Pericardium fibroblast (primary cell): ENCODE measurements around the gene IDH3B. TPM values are rescaled to one million over a fixed set of nuclear protein-coding genes. Genes with fewer than 3 reads are reported as not detected.

Experiments used
- total RNA-seq: library from RNA; depleted of rRNA; stranded (reverse); fragments of >200 nt; gene quantifications from 2 replicates; pipeline ENCODE4 v1.2.3, GENCODE V29; 2015

IDH3B gene
- 70.8 and 86.9 TPM in 2 replicates for total RNA-seq

DNA sequence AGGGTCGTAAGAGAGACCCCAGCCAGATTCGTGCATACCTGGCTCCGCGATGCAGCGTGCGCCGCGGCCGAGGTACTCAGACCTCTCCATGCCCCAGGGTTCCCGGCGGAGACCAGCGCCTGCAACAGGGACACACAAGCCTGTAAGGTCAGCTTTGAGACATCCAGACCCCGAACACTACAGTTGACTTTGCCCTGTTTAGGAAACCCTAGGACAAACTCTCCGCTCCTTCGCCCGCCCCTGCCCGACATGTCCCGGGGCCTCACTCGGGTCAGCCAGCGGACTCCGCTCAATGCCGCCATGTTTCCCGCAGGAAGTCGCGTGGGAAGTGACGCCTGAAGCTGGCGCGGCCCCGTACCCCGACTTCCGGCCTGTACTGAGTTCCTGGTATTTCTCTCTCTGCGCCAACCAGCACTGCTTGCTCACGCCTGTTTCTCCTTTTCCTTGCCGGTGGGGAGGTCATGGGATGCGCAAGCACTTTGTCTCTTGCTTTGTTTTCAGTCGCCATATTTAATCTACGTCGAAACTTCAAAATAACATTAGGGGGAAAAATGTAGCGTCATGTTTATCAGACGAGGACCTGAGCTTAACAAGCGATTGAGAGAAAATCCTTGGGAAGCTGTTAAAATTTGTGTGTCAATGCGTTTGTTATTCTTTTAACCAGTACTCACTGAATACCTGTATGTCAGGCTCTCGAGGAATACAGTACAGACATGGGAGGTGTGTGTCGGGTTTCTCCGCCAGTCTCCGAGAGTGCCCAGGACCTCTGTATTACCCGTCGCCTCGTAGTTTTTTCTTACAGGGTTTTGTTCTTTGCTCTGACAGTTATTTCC lies at the start of gene IDH3B:
Gene IDH3B (minus strand): TSS at position 330 of the 833 bp plus-strand sequence. CDS start 28 bp downstream, at position 302.

GRCh38 chr20:2692036-2692885 lies 28.2 kb upstream of the IDH3B start, which contains the start of gene EBF4:
TSS of gene EBF4 (plus strand) at chr20:2692780. CDS start at chr20:2693646, 866 bp downstream.

DNA sequence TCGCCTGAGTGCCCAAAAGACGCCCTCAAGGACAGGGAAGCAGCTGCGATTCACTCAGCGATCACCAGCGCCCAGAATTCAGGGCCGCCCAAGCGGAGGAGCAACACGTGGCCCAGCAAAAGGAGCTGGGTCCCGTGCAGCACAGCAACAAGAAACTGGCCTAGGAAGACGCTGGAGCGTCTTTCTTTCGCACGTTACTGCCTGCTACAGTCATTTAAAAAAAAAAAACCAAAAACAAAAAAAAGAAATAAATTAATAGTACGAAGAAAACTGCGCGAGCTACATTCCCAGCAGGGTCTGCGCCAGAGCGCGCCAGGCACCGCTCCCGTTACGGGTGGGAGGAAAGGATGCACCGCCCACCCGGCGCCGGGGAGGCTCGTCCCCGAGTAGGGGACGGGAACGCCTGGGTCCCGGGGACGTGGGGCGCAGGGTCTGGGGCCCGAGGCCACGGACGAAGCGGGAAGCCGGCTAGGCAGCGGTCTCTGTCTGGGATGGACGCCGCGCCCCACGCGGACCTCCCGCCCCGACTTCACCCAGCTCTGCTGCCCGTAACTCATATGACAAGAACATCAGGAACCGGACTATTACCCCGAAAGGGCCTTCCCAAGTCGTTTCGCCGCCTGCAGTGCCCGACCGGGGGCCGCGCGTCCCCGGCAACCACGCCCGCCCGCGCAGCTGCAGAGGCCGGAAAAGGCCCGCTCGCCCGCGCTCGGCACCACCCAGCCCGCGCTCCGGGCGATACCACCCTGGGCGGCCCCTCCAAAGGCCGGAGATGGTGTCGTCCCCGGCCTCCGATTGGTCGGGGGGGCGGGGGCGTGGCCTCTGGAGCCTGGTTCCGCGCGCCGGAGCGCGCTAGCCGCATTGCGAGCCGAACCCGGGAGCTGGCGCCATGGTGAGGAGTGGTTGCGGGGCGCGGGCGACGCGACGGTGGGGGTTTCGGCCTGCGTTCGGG lies 12.0 kb downstream of the IDH3B start, which contains the start of gene NOP56:
Gene NOP56 (plus strand): TSS at position 861 of the 952 bp plus-strand sequence. CDS start 29 bp downstream, at position 890.

Other genes with a start within 250 kb of the IDH3B start
- 203 and 248 TPM in 2 replicates for gene SNRPB, start 193.4 kb downstream of the IDH3B start, total RNA-seq
- gene ZNF343, start 155.3 kb downstream of the IDH3B start, total RNA-seq, result 6.6 and 15.9 TPM in 2 replicates
- not detected in 2 replicates for gene TMC2, start 127.6 kb downstream of the IDH3B start, total RNA-seq
- gene NOP56, start 11.6 kb downstream of the IDH3B start, total RNA-seq, result 81.6 and 99.5 TPM in 2 replicates
- 1.7 and 2.1 TPM in 2 replicates for gene EBF4, start 28.6 kb upstream of the IDH3B start, total RNA-seq
- gene CPXM1, start 136.4 kb upstream of the IDH3B start, total RNA-seq, result 13.2 and 49.5 TPM in 2 replicates
- gene C20orf141, start 150.8 kb upstream of the IDH3B start, total RNA-seq, result 0.47 TPM in 1 of 2 replicates, not detected in the other
- gene TMEM239, start 152.1 kb upstream of the IDH3B start, total RNA-seq, result not detected in 2 replicates
- gene PCED1A, start 176.4 kb upstream of the IDH3B start, total RNA-seq, result 41.4 and 45.3 TPM in 2 replicates
- gene VPS16, start 176.5 kb upstream of the IDH3B start, total RNA-seq, result 25.5 and 45.9 TPM in 2 replicates
- gene PTPRA, start 209.3 kb upstream of the IDH3B start, total RNA-seq, result 32.8 and 37.6 TPM in 2 replicates